Adrenal gland (tissue), 12 donors: ENCODE results near the gene FKBP1B. TPM values are rescaled to one million over a fixed set of nuclear protein-coding genes. Genes with fewer than 3 reads are reported as not detected.

Source experiments
- DNase-seq, 7 donors: peaks; one replicate each; pipeline ENCODE4 v3.0.0-alpha.2; 2019 to 2020
- H3K27ac ChIP-seq, 5 donors: fragments of 200-600 bp; sonication (generic) in 4 of 5; 1 replicate in 3 of 5; 2 replicates in 2 of 5; pipeline versions ENCODE4 v1.5.1 to v1.8.0; 2016 to 2020; ENCODE audit warnings: mild to moderate bottlenecking in 1 of 5
- H3K27me3 ChIP-seq: fragments of 200-600 bp; 2 replicates; pipeline ENCODE4 v1.8.0; 2021
- H3K36me3 ChIP-seq, 2 donors: fragments of 200-600 bp; replicated peaks in 1 of 2; 1 replicate in 1 of 2; 2 replicates in 1 of 2; pipeline versions ENCODE4 v1.5.1 to v1.8.0; 2018 to 2022
- H3K4me1 ChIP-seq, 2 donors: fragments of 200-600 bp; replicated peaks in 1 of 2; 1 replicate in 1 of 2; 2 replicates in 1 of 2; pipeline versions ENCODE4 v1.5.1 to v1.8.0; 2018 to 2021
- H3K4me3 ChIP-seq, 4 donors: fragments of 200-600 bp; sonication (generic) in 3 of 4; one replicate each; pipeline ENCODE4 v1.5.1; 2016 to 2018
- H3K9me3 ChIP-seq, 3 donors: fragments of 200-600 bp; sonication (generic) in 1 of 3; replicated peaks in 1 of 3; 1 replicate in 2 of 3; 2 replicates in 1 of 3; pipeline versions ENCODE4 v1.5.1 to v1.8.0; 2016 to 2021
- CTCF ChIP-seq, 6 experiments: fragments of 450-650 bp in 4 of 6; fragments of 200-600 bp in 2 of 6; sonication (generic) in 1 of 6; IDR thresholded peaks; 1 replicate in 5 of 6; 2 replicates in 1 of 6; pipeline versions ENCODE4 v1.5.1 to v1.8.0; 2016 to 2021; ENCODE audit warnings: antibody characterized with exemption in 6 of 6, mild to moderate bottlenecking in 2 of 6, moderate library complexity in 1 of 6
- POLR2A ChIP-seq, 2 donors: fragments of 450-650 bp; IDR thresholded peaks; one replicate each; pipeline ENCODE4 v1.6.1; 2017; ENCODE audit warnings: antibody characterized with exemption in 2 of 2, mild to moderate bottlenecking in 2 of 2, moderate library complexity in 1 of 2
- WGBS, 4 donors: extraction: QIAGEN DNeasy Blood & Tissue Kit in 2 of 4; methylation state at CpG; one replicate each; pipeline versions ENCODE4 v1.1.5 to v1.1.7; 2013 to 2017; 5-methylcytosine and 5-hydroxymethylcytosine counted together
- intact Hi-C, 2 donors: fragments of 100-400 bp; cut with DNase I; formaldehyde crosslinking; loops; one replicate each; pipeline versions ENCODE4 v1.14.1 to v1.15.0; 2022 to 2023
- polyA plus RNA-seq, 3 donors: library from polyadenylated mRNA; stranded (reverse); fragments of 200-250 nt in 2 of 3; fragments of 350-450 nt in 1 of 3; fragmentation: Illumina TruSeq in 1 of 3; extraction: RNeasy Lipid Tissue Mini Kit (QIAGEN cat#74804) in 1 of 3; gene quantifications; one replicate each; pipeline ENCODE4 v1.2.3, GENCODE V29; 2013 to 2014
- total RNA-seq, 9 donors: library from RNA; depleted of rRNA in 4 of 9; stranded (reverse); fragments of >200 nt in 4 of 9; fragments of 120-200 nt in 1 of 9; fragmentation: NEBNext Ultra II Directional in 1 of 9; extraction: Animal tissue kit (Norgen Biotek cat#: 25700) in 1 of 9; gene quantifications; one replicate each; pipeline versions ENCODE4 v1.1.0 to v1.2.4, GENCODE V29; 2013 to 2023
- donor health status: healthy with polysubstance abuse.
- donor health status: Bipolar disorder and iron deficiency.
- donor health status: DM: yes; HTN: yes; CAD: no.
- donor health status: DM: no; HTN: no; CAD: no.
- donor health status: DM: no; HTN: no; CAD: no.
- donor health status: DM: yes; HTN: yes; CAD: no.

Gene FKBP1B
- total and polyA plus RNA-seq, 12 donors = 3.7 to 18.2 (median 6.4) TPM

- Histone ChIP-seq H3K36me3 (no peaks in the 10 kb centered on the region), H3K4me1 (peaks cover 0 to 11% of the 10 kb centered on the region in 2 donors), H3K27ac (no peak overlapping the region), H3K9me3 (no peaks in the 10 kb centered on the region), H3K4me3 (peak overlapping the region in 1 of 4 donors; percentile 58), H3K27me3 (peaks cover 13% of the 10 kb centered on the region)
- DNase-seq = no peak
- WGBS, 4 donors = 74 to 76% (median 75%) methylated on average over 9 of the region's 9 CpGs
- no peak for TF ChIP-seq CTCF (IDR thresholded peaks at IDR 0.05)
- TF ChIP-seq POLR2A (IDR thresholded peaks at IDR 0.05) = no peak
- intact Hi-C loops = no loop called here
Measured at GRCh38 chr2:24009367-24009679, 40.2 kb upstream of the FKBP1B start.

- Histone ChIP-seq H3K4me1 (peaks cover 0 to 11% of the 10 kb centered on the region in 2 donors), H3K4me3 (peak within 1 kb of the TSS in 1 of 4 donors; percentile 58), H3K27ac (no peak within 1 kb of the TSS), H3K27me3 (peaks cover 13% of the 10 kb centered on the region), H3K36me3 (no peaks in the 10 kb centered on the region), H3K9me3 (no peaks in the 10 kb centered on the region)
- intact Hi-C loops = no loop called here
- no peak for TF ChIP-seq CTCF (IDR thresholded peaks at IDR 0.05)
- no peak for TF ChIP-seq POLR2A (IDR thresholded peaks at IDR 0.05)
- whole genome bisulfite sequencing, 4 donors = 3 to 34% (median 4%) methylated on average over 4 to 75 of the region's 75 CpGs
- DNase-seq = no peak
Measured at GRCh38 chr2:24009680-24010476, 39.7 kb upstream of the FKBP1B start, which contains the start of gene MFSD2B. TSS of gene MFSD2B (plus strand) at chr2:24010085. CDS start at chr2:24010097, 12 bp downstream.

GRCh38 chr2:24010477-24011249 is 38.9 kb upstream of the FKBP1B start:
- Histone ChIP-seq H3K27ac (no peak overlapping the region), H3K4me1 (peaks cover 0 to 11% of the 10 kb centered on the region in 2 donors), H3K36me3 (no peaks in the 10 kb centered on the region), H3K27me3 (peaks cover 13% of the 10 kb centered on the region), H3K4me3 (no peak overlapping the region), H3K9me3 (no peaks in the 10 kb centered on the region)
- TF ChIP-seq POLR2A (IDR thresholded peaks at IDR 0.05) (no peak), CTCF (IDR thresholded peaks at IDR 0.05) (no peak)
- DNase-seq = no peak
- WGBS, 4 donors = 60 to 87% (median 64%) methylated on average over 17 to 37 of the region's 37 CpGs
- intact Hi-C loops = no loop called here

- Histone ChIP-seq H3K27me3 (peaks cover 13% of the 10 kb centered on the region), H3K27ac (no peak overlapping the region), H3K9me3 (no peaks in the 10 kb centered on the region), H3K4me3 (no peak overlapping the region), H3K4me1 (peaks cover 0 to 11% of the 10 kb centered on the region in 2 donors), H3K36me3 (no peaks in the 10 kb centered on the region)
- 70 to 83% (median 74%) methylated on average over 7 of the region's 7 CpGs for WGBS, 4 donors
- intact Hi-C loops = no loop called here
- no peak for DNase-seq
- no peak for TF ChIP-seq CTCF (IDR thresholded peaks at IDR 0.05)
- TF ChIP-seq POLR2A (IDR thresholded peaks at IDR 0.05) = no peak
Measured at GRCh38 chr2:24011250-24012104, 38.1 kb upstream of the FKBP1B start.
